ENCODE data around the gene KLK4. TPM values are rescaled to one million over a fixed set of nuclear protein-coding genes. Genes with fewer than 3 reads are reported as not detected.

The KLK4 gene
- polyA plus RNA-seq, 3 donors, result not detected

- no peak for TF ChIP-seq CTCF (IDR thresholded peaks at IDR 0.05)
- Mint-ChIP-seq H3K36me3 (no peaks in the 10 kb centered on the region), H3K27ac (no peak overlapping the region), H3K4me1 (no peaks in the 10 kb centered on the region), H3K27me3 (ENCODE audit: low read depth in 3 of 3) (peaks cover 0 to 9% (median 3%) of the 10 kb centered on the region in 3 donors), H3K4me3 (no peak overlapping the region), H3K9me3 (peaks cover 3 to 9% (median 5%) of the 10 kb centered on the region in 7 donors)
- Histone ChIP-seq H3K9ac (ENCODE audit: insufficient read depth, low read length, poor library complexity, severe bottlenecking) (no peak overlapping the region), H3K4me3 (replicated peaks in 1 of 3; ENCODE audit: low read depth in 2 of 3, low read length in 3 of 3) (no peak overlapping the region), H3K4me1 (ENCODE audit: control insufficient read depth in 1 of 2, insufficient read depth in 2 of 2, low read length in 2 of 2) (no peaks in the 10 kb centered on the region), H3K27me3 (ENCODE audit: control insufficient read depth in 2 of 2, insufficient read depth in 2 of 2, low read length in 2 of 2) (no peaks in the 10 kb centered on the region), H3K36me3 (replicated peaks in 1 of 2; ENCODE audit: control insufficient read depth in 1 of 2, insufficient read depth in 2 of 2, low read length in 2 of 2) (no peaks in the 10 kb centered on the region), H4K20me1 (ENCODE audit: insufficient read depth, low read length) (no peaks in the 10 kb centered on the region), H2AFZ (ENCODE audit: insufficient read depth, low read depth, low read length, poor library complexity, severe bottlenecking) (no peak overlapping the region), H3K27ac (ENCODE audit: low read depth in 1 of 2, low read length in 2 of 2) (no peak overlapping the region), H3K9me3 (replicated peaks in 1 of 2; ENCODE audit: control insufficient read depth in 1 of 2, insufficient read depth in 1 of 2, low read length in 2 of 2) (no peaks in the 10 kb centered on the region), H3K79me2 (ENCODE audit: insufficient read depth, low read length) (no peaks in the 10 kb centered on the region), H3K4me2 (replicated peaks; ENCODE audit: extremely low read depth, low read length, poor library complexity, severe bottlenecking) (no peak overlapping the region)
- WGBS (ENCODE audit: insufficient coverage), result 66% methylated on average over 8 of the region's 8 CpGs
- intact Hi-C loops (cut with micrococcal nuclease), result no loop called here
- DNase-seq, result no peak
Observed at GRCh38 chr19:50957587-50957986, 46.4 kb upstream of the KLK4 start.

- no peak for DNase-seq
- Mint-ChIP-seq H3K4me1 (no peaks in the 10 kb centered on the region), H3K27me3 (ENCODE audit: low read depth in 3 of 3) (peaks cover 3 to 11% (median 6%) of the 10 kb centered on the region in 3 donors), H3K27ac (peak within 1 kb of the TSS in 1 of 7 donors; percentile 63), H3K36me3 (no peaks in the 10 kb centered on the region), H3K9me3 (peaks cover 0 to 11% (median 2%) of the 10 kb centered on the region in 7 donors), H3K4me3 (no peak within 1 kb of the TSS)
- H3K36me3 ChIP-seq (replicated peaks in 1 of 2; ENCODE audit: control insufficient read depth in 1 of 2, insufficient read depth in 2 of 2, low read length in 2 of 2), result no peaks in the 10 kb centered on the region
- no peak within 1 kb of the TSS for H3K4me2 ChIP-seq (replicated peaks; ENCODE audit: extremely low read depth, low read length, poor library complexity, severe bottlenecking)
- no peak within 1 kb of the TSS for H2AFZ ChIP-seq (ENCODE audit: insufficient read depth, low read depth, low read length, poor library complexity, severe bottlenecking)
- H3K27me3 ChIP-seq (ENCODE audit: control insufficient read depth in 2 of 2, insufficient read depth in 2 of 2, low read length in 2 of 2), result no peaks in the 10 kb centered on the region
- no peak within 1 kb of the TSS for H3K9ac ChIP-seq (ENCODE audit: insufficient read depth, low read length, poor library complexity, severe bottlenecking)
- H3K9me3 ChIP-seq (replicated peaks in 1 of 2; ENCODE audit: control insufficient read depth in 1 of 2, insufficient read depth in 1 of 2, low read length in 2 of 2), result no peaks in the 10 kb centered on the region
- intact Hi-C loops (cut with micrococcal nuclease), result no loop called here
- no peak within 1 kb of the TSS for H3K27ac ChIP-seq (ENCODE audit: low read depth in 1 of 2, low read length in 2 of 2)
- WGBS (ENCODE audit: insufficient coverage), result 23% methylated on average over 5 of the region's 7 CpGs
- no peaks in the 10 kb centered on the region for H3K79me2 ChIP-seq (ENCODE audit: insufficient read depth, low read length)
- TF ChIP-seq CTCF (IDR thresholded peaks at IDR 0.05), result no peak
- no peaks in the 10 kb centered on the region for H4K20me1 ChIP-seq (ENCODE audit: insufficient read depth, low read length)
- no peaks in the 10 kb centered on the region for H3K4me1 ChIP-seq (ENCODE audit: control insufficient read depth in 1 of 2, insufficient read depth in 2 of 2, low read length in 2 of 2)
- no peak within 1 kb of the TSS for H3K4me3 ChIP-seq (replicated peaks in 1 of 3; ENCODE audit: low read depth in 2 of 3, low read length in 3 of 3)
Observed at GRCh38 chr19:50952910-50953309, 41.7 kb upstream of the KLK4 start, which contains the start of gene KLK5. Gene KLK5 (minus strand): TSS chr19:50953038. CDS start chr19:50952657, 381 bp downstream.
